ENCODE data around the gene MAD1L1. TPM values are rescaled to one million over a fixed set of nuclear protein-coding genes. Genes with fewer than 3 reads are reported as not detected.

MAD1L1 gene
- total and polyA plus RNA-seq, 2 donors (not counting 3 experiments of a cell fraction or from before 2014, with no cell fraction given): 34.1 to 42.3 TPM

- Histone ChIP-seq H3K9ac (replicated peaks; ENCODE audit: extremely low read depth, insufficient read depth, low read length) (no peak overlapping the region), H3K9me3 (replicated peaks; ENCODE audit: control insufficient read depth, insufficient read depth, low read length) (no peaks in the 10 kb centered on the region), H4K20me1 (replicated peaks; ENCODE audit: control insufficient read depth, extremely low read depth, insufficient read depth, low read length) (no peaks in the 10 kb centered on the region), H3K4me2 (ENCODE audit: insufficient read depth, low read length) (no peak overlapping the region), H3K27me3 (ENCODE audit: control insufficient read depth in 2 of 2, insufficient read depth in 2 of 2, low read length in 2 of 2) (no peaks in the 10 kb centered on the region), H3K4me3 (replicated peaks in 1 of 3; ENCODE audit: insufficient read depth in 1 of 3, low read depth in 1 of 3, low read length in 3 of 3) (no peak overlapping the region), H3K79me2 (ENCODE audit: control insufficient read depth, insufficient read depth, low read length) (no peaks in the 10 kb centered on the region), H3K36me3 (ENCODE audit: control insufficient read depth in 2 of 2, extremely low read depth in 1 of 2, insufficient read depth in 2 of 2, low read length in 2 of 2) (no peaks in the 10 kb centered on the region), H2AFZ (ENCODE audit: low read depth, low read length) (no peak overlapping the region), H3K4me1 (ENCODE audit: control insufficient read depth, extremely low read depth, insufficient read depth, low read length) (no peaks in the 10 kb centered on the region), H3K27ac (ENCODE audit: insufficient read depth, low read depth, low read length) (no peak overlapping the region), H3K9me1 (replicated peaks; ENCODE audit: control insufficient read depth, extremely low read depth, insufficient read depth, low read length) (no peaks in the 10 kb centered on the region)
- no peak for FAIRE-seq
- CTCF ChIA-PET: interaction anchor here (1.0 to 1.1 kb wide), 2 partner anchors 234 to 382 kb away, joined by 3 read pairs; no protein-coding TSS in a partner anchor
- BruUV-seq (replicated peaks): no TSS peak
- intact Hi-C loops (cut with micrococcal nuclease) (no loop called here), dilution Hi-C loops (cut with MboI; ENCODE audit: extremely low pct_ligation_motif_present, low sequenced_read_pairs) (no loop called here)
- no peak for DNase-seq (ENCODE audit: low read depth, low spot score)
- TF ChIP-seq EZH2 (IDR thresholded peaks at IDR 0.05; ENCODE audit: borderline replicate concordance, low read depth, low read length, severe bottlenecking): no peak
- TF ChIP-seq JUN (IDR thresholded peaks at IDR 0.05; ENCODE audit: borderline replicate concordance, insufficient read depth, insufficient read length, low read depth): no peak
- no peak for TF ChIP-seq POLR2AphosphoS5 (IDR thresholded peaks at IDR 0.05; ENCODE audit: insufficient read depth, low read depth, low read length)
- TF ChIP-seq MYC (IDR thresholded peaks at IDR 0.05; ENCODE audit: low read depth, low read length): no peak
- TF ChIP-seq POLR2A (IDR thresholded peaks at IDR 0.05; ENCODE audit: low read depth, low read length): no peak
- no peak for TF ChIP-seq GATA2 (IDR thresholded peaks at IDR 0.05; ENCODE audit: insufficient read depth, insufficient read length, low read depth, low read length)
- TF ChIP-seq FOS (IDR thresholded peaks at IDR 0.05; ENCODE audit: borderline replicate concordance, insufficient read depth, low read length): no peak
- TF ChIP-seq MAX (IDR thresholded peaks at IDR 0.05; ENCODE audit: insufficient read depth, insufficient read length): no peak
- TF ChIP-seq CTCF (IDR thresholded peaks at IDR 0.05; ENCODE audit: extremely low read depth in 1 of 2, insufficient read depth in 1 of 2, low read depth in 1 of 2, low read length in 2 of 2): no peak
- POLR2A ChIA-PET: no interaction called here
Observed at GRCh38 chr7:1813394-1814088, 419.2 kb downstream of the MAD1L1 start.
